B cell (primary cell): ENCODE measurements around the gene KRT6C. TPM values are rescaled to one million over a fixed set of nuclear protein-coding genes. Genes with fewer than 3 reads are reported as not detected.

ENCODE experiments used
- ATAC-seq: fragments of 200-7000 bp; cut with Tn5 transposase; one replicate; pipeline ENCODE4 v1.10.0; 2021; ENCODE audit warnings: low read depth, mild to moderate bottlenecking, moderate number of reproducible peaks, moderate library complexity
- CTCF ChIA-PET: fragments of 350-600 bp; sonication (Branson Sonifier 250); formaldehyde crosslinking; loops from one replicate; lab custom pipeline; 2021; ENCODE audit warnings: antibody characterized with exemption, inconsistent platforms; lab: Charles Lee
- POLR2A ChIA-PET: fragments of 350-600 bp; sonication (Branson Sonifier 250); formaldehyde crosslinking; loops from one replicate; lab custom pipeline; 2021; ENCODE audit warnings: antibody characterized with exemption; lab: Charles Lee
- DNase-seq: peaks from one replicate; pipeline ENCODE4 v3.0.0; 2013
- H2AFZ ChIP-seq: 2 replicates; pipeline ENCODE4 v1.6.1; 2012; ENCODE audit warnings: mild to moderate bottlenecking, low read depth, low read length; ENCODE audit not compliant: insufficient read depth, poor library complexity, severe bottlenecking
- H3K27ac ChIP-seq, 2 donors: 1 replicate in 1 of 2; 2 replicates in 1 of 2; pipeline ENCODE4 v1.5.1; 2012 to 2013; ENCODE audit warnings: low read length in 2 of 2, mild to moderate bottlenecking in 2 of 2, moderate library complexity in 1 of 2
- H3K27me3 ChIP-seq, 4 experiments: fragments of 200-600 bp in 1 of 4; sonication (generic) in 1 of 4; replicated peaks in 1 of 4; 1 replicate in 2 of 4; 2 replicates in 2 of 4; pipeline versions ENCODE4 v1.6.1 to v1.7.0; 2013 to 2016; ENCODE audit warnings: low read length in 3 of 4, mild to moderate bottlenecking in 2 of 4, mixed read lengths in 1 of 4, moderate library complexity in 1 of 4; ENCODE audit not compliant: insufficient read depth in 4 of 4, control insufficient read depth in 3 of 4; ENCODE audit errors: control extremely low read depth in 1 of 4
- H3K36me3 ChIP-seq, 2 experiments: replicated peaks in 1 of 2; 1 replicate in 1 of 2; 2 replicates in 1 of 2; pipeline versions ENCODE4 v1.6.1 to v1.7.1; 2013; ENCODE audit warnings: low read length in 1 of 2; ENCODE audit not compliant: insufficient read depth in 2 of 2, control insufficient read depth in 1 of 2; ENCODE audit errors: control extremely low read depth in 1 of 2, extremely low read depth in 1 of 2
- H3K4me1 ChIP-seq, 2 donors: fragments of 200-600 bp in 1 of 2; sonication (generic) in 1 of 2; 1 replicate in 1 of 2; 2 replicates in 1 of 2; pipeline versions ENCODE4 v1.5.1 to v1.6.1; 2013 to 2017; ENCODE audit warnings: low read length in 2 of 2; ENCODE audit not compliant: control insufficient read depth in 2 of 2, insufficient read depth in 2 of 2
- H3K4me2 ChIP-seq: replicated peaks from 2 replicates; pipeline ENCODE3; 2012; ENCODE audit warnings: mild to moderate bottlenecking, low read depth, low read length; ENCODE audit not compliant: poor library complexity, severe bottlenecking
- H3K4me3 ChIP-seq, 5 experiments: fragments of 200-600 bp in 1 of 5; sonication (generic) in 1 of 5; 1 replicate in 3 of 5; 2 replicates in 2 of 5; pipeline versions ENCODE4 v1.5.1 to v1.7.0; 2011 to 2016; ENCODE audit warnings: low read length in 4 of 5, mild to moderate bottlenecking in 4 of 5, low read depth in 2 of 5, control low read depth in 1 of 5, moderate library complexity in 1 of 5; ENCODE audit not compliant: insufficient read depth in 1 of 5; ENCODE audit errors: control extremely low read depth in 1 of 5, extremely low read depth in 1 of 5
- H3K79me2 ChIP-seq: fragments of 200-600 bp; sonication (generic); one replicate; pipeline ENCODE4 v1.6.0; 2016; ENCODE audit warnings: low read length; ENCODE audit not compliant: control insufficient read depth, insufficient read depth
- H3K9ac ChIP-seq: fragments of 200-600 bp; sonication (generic); 2 replicates; pipeline ENCODE4 v1.6.1; 2017; ENCODE audit warnings: mild to moderate bottlenecking, low read length, moderate library complexity
- H3K9me3 ChIP-seq, 3 donors: one replicate each; pipeline versions ENCODE4 v1.6.1 to v1.7.1; 2013; ENCODE audit warnings: low read length in 2 of 3; ENCODE audit not compliant: control insufficient read depth in 2 of 3, insufficient read depth in 1 of 3; ENCODE audit errors: control extremely low read depth in 1 of 3
- H4K20me1 ChIP-seq: 2 replicates; pipeline ENCODE4 v1.6.0; 2012; ENCODE audit warnings: mild to moderate bottlenecking, low read length; ENCODE audit not compliant: insufficient read depth, control insufficient read depth, poor library complexity, severe bottlenecking
- H3K27ac Mint-ChIP-seq: one replicate; pipeline ENCODE4 v1.8.0; 2021; ENCODE audit warnings: mixed read lengths
- H3K27me3 Mint-ChIP-seq: one replicate; pipeline ENCODE4 v1.8.0; 2021; ENCODE audit warnings: mixed read lengths
- H3K4me1 Mint-ChIP-seq: one replicate; pipeline ENCODE4 v1.8.0; 2021; ENCODE audit warnings: mixed read lengths
- H3K4me3 Mint-ChIP-seq: one replicate; pipeline ENCODE4 v1.8.0; 2021; ENCODE audit warnings: mixed read lengths
- H3K9me3 Mint-ChIP-seq: one replicate; pipeline ENCODE4 v1.8.0; 2022; ENCODE audit warnings: mixed read lengths; ENCODE audit not compliant: insufficient read depth
- EZH2 ChIP-seq: IDR thresholded peaks from 2 replicates; pipeline ENCODE4 v1.6.1; 2012; ENCODE audit warnings: borderline replicate concordance, low read depth, mild to moderate bottlenecking, moderate library complexity, low read length; ENCODE audit not compliant: insufficient read depth, poor library complexity, severe bottlenecking
- WGBS: methylation state at CpG from one replicate; pipeline ENCODE4 v1.1.5; 2013; ENCODE audit warnings: missing lambda C conversion rate; ENCODE audit not compliant: insufficient coverage; 5-methylcytosine and 5-hydroxymethylcytosine counted together
- intact Hi-C: fragments of 100-400 bp; cut with micrococcal nuclease; formaldehyde crosslinking; loops from one replicate; pipeline ENCODE4 v1.10.0; 2022
- polyA plus RNA-seq: library from polyadenylated mRNA; depleted of rRNA; stranded (reverse); fragments of >200 nt; gene quantifications from 2 replicates; pipeline ENCODE4 v1.2.3, GENCODE V29; 2012
- total RNA-seq, 2 donors: library from RNA; stranded (reverse); fragments of 120-200 nt in 1 of 2; gene quantifications; 1 replicate in 1 of 2; 2 replicates in 1 of 2; pipeline versions ENCODE4 v1.2.3 to v1.2.4, GENCODE V29; 2013 to 2022
- TF ChIP-seq, protein P1 (sequence below): fragments of 200-600 bp; IDR thresholded peaks from one replicate; pipeline ENCODE4 v1.8.0; 2022; ENCODE audit warnings: antibody characterized with exemption, mild to moderate bottlenecking

Gene KRT6C
- total and polyA plus RNA-seq, 2 donors (not counting 1 experiment from before 2014, with no cell fraction given), result not detected

DNA sequence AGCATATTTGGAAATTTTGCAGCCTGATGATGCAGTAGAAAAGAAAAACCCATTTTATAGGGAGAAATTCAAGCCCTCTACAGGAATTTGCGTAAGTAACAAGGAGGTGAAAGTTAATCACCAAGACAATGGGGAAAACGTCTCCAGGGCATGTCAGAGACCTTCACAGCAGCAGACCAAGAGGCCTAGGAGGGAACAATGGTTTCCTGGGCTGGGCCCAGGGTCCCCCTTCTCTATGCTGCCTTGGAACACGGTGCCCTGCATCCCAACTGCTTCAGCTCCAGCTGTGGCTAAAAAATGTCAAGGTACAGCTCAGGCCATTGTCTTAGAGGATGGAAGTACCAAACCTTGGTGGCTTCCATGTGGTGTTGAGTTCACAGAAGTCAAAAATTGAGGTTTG is 6.5 kb upstream of the KRT6C start:
- H3K9me3 Mint-ChIP-seq, result peaks cover 22% of the 10 kb centered on the region
- no peaks in the 10 kb centered on the region for H3K79me2 ChIP-seq
- DNase-seq (no peak), ATAC-seq (no peak)
- no peaks in the 10 kb centered on the region for H3K36me3 ChIP-seq
- no peaks in the 10 kb centered on the region for H3K4me1 Mint-ChIP-seq
- no peak overlapping the region for H3K27ac Mint-ChIP-seq
- H4K20me1 ChIP-seq, result no peaks in the 10 kb centered on the region
- peaks cover 31% of the 10 kb centered on the region for H3K27me3 Mint-ChIP-seq
- TF ChIP-seq EZH2, result no peak
- TF ChIP-seq, protein P1, sequence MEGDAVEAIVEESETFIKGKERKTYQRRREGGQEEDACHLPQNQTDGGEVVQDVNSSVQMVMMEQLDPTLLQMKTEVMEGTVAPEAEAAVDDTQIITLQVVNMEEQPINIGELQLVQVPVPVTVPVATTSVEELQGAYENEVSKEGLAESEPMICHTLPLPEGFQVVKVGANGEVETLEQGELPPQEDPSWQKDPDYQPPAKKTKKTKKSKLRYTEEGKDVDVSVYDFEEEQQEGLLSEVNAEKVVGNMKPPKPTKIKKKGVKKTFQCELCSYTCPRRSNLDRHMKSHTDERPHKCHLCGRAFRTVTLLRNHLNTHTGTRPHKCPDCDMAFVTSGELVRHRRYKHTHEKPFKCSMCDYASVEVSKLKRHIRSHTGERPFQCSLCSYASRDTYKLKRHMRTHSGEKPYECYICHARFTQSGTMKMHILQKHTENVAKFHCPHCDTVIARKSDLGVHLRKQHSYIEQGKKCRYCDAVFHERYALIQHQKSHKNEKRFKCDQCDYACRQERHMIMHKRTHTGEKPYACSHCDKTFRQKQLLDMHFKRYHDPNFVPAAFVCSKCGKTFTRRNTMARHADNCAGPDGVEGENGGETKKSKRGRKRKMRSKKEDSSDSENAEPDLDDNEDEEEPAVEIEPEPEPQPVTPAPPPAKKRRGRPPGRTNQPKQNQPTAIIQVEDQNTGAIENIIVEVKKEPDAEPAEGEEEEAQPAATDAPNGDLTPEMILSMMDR, result no peak
- intact Hi-C loops, result no loop called here
- CTCF ChIA-PET, result interaction anchor here (1.7 kb wide), 1 partner anchor 20 kb away, joined by 3 read pairs; no protein-coding TSS in a partner anchor
- POLR2A ChIA-PET, result no interaction called here
- no peak overlapping the region for H3K4me3 Mint-ChIP-seq
- H3K9ac ChIP-seq, result no peak overlapping the region
- H3K4me2 ChIP-seq, result no peak overlapping the region
- no peak overlapping the region for H3K4me3 ChIP-seq
- H3K27ac ChIP-seq, result no peak overlapping the region
- H2AFZ ChIP-seq, result no peak overlapping the region
- 67% methylated on average over 3 of the region's 3 CpGs for WGBS
- H3K9me3 ChIP-seq, result peaks cover 1 to 6% (median 3%) of the 10 kb centered on the region in 3 donors
- H3K4me1 ChIP-seq, result no peaks in the 10 kb centered on the region
- no peaks in the 10 kb centered on the region for H3K27me3 ChIP-seq

DNA sequence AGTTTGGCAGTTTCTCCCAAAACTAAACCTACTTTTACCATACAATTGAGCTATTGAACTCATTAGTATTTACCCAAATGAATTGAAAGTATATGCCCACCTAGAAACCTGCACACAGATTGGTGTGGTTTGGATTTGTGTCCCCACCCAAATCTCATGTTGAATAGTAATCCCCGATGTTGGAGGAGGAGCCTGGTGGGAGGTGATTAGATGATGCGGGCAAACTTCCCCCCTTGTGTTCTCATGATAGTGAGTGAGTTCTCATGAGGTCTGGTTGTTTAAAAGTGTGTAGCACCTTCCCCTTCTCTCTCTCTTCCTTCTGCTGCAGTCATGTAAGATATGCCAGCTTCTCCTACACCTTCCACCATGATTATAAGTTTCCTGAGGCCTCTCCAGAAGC is 4.0 kb upstream of the KRT6C start:
- Histone ChIP-seq H3K27ac (no peak overlapping the region), H3K36me3 (no peaks in the 10 kb centered on the region), H4K20me1 (no peaks in the 10 kb centered on the region), H3K4me1 (no peaks in the 10 kb centered on the region), H2AFZ (no peak overlapping the region), H3K4me3 (no peak overlapping the region), H3K79me2 (no peaks in the 10 kb centered on the region), H3K9me3 (peaks cover 0 to 6% (median 1%) of the 10 kb centered on the region in 3 donors), H3K4me2 (no peak overlapping the region), H3K9ac (no peak overlapping the region), H3K27me3 (no peaks in the 10 kb centered on the region)
- Mint-ChIP-seq H3K4me1 (no peaks in the 10 kb centered on the region), H3K4me3 (no peak overlapping the region), H3K27me3 (peaks cover 24% of the 10 kb centered on the region), H3K9me3 (peaks cover 16% of the 10 kb centered on the region), H3K27ac (no peak overlapping the region)
- intact Hi-C loops, result no loop called here
- DNase-seq (no peak), ATAC-seq (no peak)
- TF ChIP-seq, protein P1, result no peak
- TF ChIP-seq EZH2, result no peak
- WGBS, result no CpG with 5 or more reads among the region's 2 CpGs
- ChIA-PET CTCF (no interaction called here), POLR2A (no interaction called here)
